GM10847 (cell line): Measurements from ENCODE around the gene ARHGAP15.

Experiments used
- POLR2A ChIP-seq: IDR thresholded peaks from 2 replicates; pipeline ENCODE4 v1.6.1; 2011; ENCODE audit not compliant: insufficient read length; ENCODE audit errors: extremely low read depth

ARHGAP15 gene

GRCh38 chr2:143428700-143429099 lies 299.5 kb downstream of the ARHGAP15 start:
- TF ChIP-seq POLR2A, result no peak

GRCh38 chr2:143429932-143430679 lies 300.9 kb downstream of the ARHGAP15 start:
- TF ChIP-seq POLR2A, result no peak

DNA sequence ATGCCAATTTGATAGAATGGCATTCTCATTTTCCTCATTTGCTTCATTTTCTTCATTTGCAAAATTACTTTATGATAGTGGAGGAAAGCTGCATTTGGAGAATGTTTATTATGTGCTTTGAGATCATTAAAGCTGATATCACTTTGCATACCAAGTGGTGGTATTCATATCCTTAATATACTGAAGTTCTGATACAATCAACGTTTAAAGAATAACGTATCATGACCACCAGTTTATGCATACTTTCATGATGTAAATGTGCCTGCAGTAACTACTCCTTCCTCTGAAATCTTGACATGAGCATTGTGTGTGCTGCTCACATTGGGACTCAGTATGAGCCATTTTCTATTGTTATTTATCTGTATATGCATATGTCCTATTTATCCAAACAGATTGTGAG lies 302.1 kb downstream of the ARHGAP15 start:
- no peak for TF ChIP-seq POLR2A

DNA sequence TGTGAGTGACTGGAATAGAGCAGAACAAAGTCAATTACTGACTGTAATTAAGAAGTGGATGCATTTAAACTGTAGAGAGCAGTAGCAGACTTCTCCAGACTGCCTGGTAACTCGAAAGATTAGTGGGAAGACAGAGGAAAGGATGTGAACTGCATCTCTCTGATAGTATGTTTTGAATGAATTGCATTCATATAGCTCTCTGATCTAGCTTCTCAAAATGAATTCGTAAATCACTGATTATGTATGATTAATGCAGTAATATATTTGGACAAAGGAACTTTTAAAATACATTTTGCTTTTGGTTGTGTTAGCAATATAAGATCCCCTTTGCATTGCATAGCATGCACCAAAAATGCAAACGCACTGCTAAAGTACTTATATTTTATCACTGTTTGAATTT lies 304.0 kb downstream of the ARHGAP15 start:
- TF ChIP-seq POLR2A, result no peak

GRCh38 chr2:143433840-143434239 lies 304.6 kb downstream of the ARHGAP15 start:
- TF ChIP-seq POLR2A, result no peak

DNA sequence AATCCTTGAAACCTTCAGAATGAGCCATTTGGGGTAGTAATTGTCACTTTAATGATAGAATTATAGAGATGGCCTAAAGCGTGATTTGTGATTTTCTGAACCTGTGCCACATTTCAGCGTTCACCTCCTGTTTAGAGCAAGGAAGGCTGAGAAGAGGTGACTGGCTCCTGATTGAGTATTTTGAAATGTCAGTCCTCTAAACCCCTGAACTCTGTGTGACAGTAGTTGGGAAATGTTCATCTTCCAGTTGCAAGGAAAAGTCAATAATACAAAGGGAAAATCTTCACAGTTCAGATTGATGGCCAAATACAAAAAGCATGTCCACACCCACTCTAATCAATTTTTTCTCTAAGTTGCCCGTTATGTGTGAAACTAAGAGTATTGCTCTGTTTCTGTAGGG lies 305.2 kb downstream of the ARHGAP15 start:
- no peak for TF ChIP-seq POLR2A

DNA sequence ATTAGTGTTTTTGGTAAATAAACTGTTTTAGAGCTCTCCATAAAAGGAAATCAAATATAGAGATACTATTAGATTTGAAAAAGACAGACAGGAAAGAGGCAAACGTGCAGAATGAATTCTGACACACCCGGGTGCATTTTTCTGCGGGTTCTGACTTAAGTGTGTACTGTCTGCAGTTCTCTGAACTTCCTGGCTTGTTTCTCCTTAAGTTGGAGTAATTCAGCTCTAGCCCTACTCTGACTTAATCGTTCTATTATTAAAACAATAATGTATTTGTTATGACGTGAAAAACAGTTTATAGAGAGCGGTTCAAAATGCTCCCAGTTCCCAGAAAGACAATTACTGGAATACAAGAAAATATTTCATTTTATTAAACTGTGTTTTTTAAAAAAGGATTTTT lies 305.9 kb downstream of the ARHGAP15 start:
- TF ChIP-seq POLR2A, result no peak

DNA sequence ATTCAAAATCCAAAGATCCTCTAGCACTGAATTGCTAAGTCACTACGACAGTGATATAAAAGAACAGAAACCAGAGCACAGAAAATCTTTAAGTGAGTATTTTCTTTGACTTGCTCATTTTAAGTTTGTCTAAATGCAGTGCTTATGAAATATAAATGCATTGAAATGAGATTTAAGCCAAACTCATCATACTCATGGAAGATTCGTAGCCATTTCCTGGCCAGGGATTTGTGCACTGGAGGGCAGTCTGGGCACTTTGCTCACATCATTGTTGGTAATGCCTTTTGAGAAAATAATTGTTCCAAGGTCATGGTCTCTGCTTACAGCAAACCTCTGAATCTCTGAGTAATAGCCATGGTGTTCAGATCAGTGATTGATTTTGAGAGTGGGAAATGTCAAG lies 307.7 kb downstream of the ARHGAP15 start:
- no peak for TF ChIP-seq POLR2A

GRCh38 chr2:143440411-143441012 lies 311.3 kb downstream of the ARHGAP15 start:
- TF ChIP-seq POLR2A, result no peak

- TF ChIP-seq POLR2A, result no peak
Measured at GRCh38 chr2:143442193-143442592, 313.0 kb downstream of the ARHGAP15 start.

DNA sequence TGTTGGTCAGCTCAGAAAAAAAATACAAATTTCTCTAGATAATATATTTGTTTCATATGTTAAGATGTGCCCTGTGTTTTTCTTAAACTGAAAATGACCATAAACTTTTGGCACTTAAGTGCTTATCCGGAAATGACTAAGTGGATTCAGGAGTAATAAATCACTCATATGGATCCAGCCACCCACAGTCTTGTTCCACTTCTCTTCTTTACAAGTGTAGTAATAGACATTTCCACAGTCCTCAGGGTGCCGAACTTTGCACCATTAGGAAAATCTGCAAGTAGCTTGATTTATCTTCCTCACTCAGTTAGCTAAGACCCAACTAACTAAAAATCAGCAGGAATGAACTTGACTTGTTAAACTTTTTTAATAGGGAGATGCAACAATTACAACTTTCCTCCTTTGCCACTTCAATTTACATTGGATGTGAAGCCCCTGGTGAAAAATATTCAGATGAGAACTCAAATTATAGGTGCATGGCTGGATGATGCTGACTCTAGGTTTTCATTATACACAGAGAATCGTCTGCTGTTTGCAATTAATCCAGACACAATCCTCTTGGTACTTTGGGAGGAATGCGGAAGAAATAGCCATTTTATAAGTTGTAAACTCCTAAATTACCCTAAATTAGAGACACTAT lies 322.5 kb downstream of the ARHGAP15 start:
- TF ChIP-seq POLR2A, result no peak

- no peak for TF ChIP-seq POLR2A
Measured at GRCh38 chr2:143452817-143453451, 323.7 kb downstream of the ARHGAP15 start.

GRCh38 chr2:143453981-143454511 lies 324.8 kb downstream of the ARHGAP15 start:
- TF ChIP-seq POLR2A, result no peak

- no peak for TF ChIP-seq POLR2A
Measured at GRCh38 chr2:143455317-143455716, 326.1 kb downstream of the ARHGAP15 start.

DNA sequence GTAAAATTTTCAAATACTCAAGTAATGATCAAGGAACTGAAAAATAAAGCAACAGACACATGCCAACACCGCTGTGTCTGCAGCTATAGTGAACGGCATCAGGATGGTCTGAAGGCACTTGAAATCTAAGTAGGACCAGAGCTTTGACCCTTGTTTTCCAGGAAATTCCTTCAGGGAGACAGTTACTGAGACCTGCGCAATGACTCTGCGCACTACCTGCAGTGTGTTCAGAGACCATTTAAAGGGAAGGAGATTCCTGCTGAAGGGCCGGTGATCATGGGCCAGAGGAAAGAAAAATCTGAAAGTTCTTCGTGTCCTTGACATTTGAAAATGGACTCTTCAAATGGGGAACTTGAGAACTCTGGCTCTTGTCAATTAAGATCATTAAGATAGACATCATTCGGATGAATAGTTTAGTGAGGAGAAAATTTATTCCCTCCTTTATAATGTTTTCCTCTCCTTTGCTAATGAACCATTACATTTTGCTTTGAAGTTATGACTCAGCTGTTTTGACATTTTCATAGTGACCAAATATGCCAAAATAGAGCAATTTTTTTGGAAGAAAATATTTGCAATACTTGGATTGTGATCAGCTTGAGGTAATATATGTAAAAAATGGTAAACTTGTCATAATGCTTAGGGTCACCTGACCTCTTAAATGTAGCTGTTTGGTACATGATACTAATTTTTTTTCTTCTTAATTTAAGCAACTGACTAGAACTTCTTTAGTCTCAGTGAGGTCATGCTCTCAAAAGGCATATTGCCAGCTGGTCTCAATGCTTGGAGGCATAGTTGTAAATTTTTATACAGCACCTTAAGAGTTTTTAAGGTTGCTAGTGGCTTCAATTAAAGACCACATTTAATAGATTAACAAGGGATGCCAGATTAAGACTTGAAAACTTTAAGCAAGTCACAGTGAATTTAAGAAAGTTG lies 329.3 kb downstream of the ARHGAP15 start:
- no peak for TF ChIP-seq POLR2A

- no peak for TF ChIP-seq POLR2A
Measured at GRCh38 chr2:143460382-143460781, 331.2 kb downstream of the ARHGAP15 start.
